GM18870 (cell line): ENCODE measurements around the gene PPM1L.

Experiments used
- ATAC-seq: cut with Tn5 transposase; IDR thresholded peaks from one replicate; pipeline ENCODE4 v1.9.1; 2021; ENCODE audit warnings: moderate library complexity; ENCODE audit not compliant: unreplicated experiment

Gene PPM1L

DNA sequence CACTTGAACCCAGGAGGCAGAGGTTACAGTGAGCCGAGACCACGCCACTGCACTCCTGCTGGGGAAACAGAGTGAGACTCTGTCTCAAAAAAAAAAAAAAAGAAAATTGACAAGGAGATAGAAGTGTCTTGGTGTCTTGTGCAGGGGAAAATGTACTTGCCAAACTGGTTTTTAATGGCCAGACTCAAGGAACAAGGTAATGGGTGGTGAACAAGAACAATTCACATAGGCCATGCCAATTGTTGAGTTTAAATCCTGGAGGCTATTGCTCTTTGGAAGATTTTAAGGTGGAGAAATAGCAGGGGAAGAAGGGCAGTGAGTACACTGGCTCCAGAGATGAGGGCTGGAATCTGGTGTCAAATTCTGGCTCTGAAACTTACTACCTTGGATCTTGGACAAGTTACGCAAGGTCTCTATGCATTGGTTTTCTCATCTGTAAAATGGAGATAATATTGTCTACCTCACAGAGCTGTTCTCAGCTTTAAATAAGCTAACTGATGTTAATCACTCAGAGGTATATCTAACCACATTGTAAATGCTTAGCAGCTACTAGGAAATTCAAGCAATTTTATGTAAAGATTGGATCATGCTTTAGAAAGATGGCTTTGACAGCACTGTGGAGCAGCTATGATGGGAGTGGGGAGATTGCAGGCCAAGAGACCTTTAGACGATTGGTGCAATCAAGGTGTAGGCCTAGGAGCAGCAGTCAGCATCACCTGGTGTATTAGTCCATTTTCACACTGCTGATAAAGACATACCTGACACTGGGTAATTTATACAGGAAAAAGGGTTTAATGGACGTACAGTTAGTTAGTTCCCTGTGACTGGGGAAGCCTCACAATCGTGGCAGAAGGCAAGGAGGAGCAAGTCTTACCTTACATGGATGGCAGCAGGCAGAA is 270.8 kb downstream of the PPM1L start:
- ATAC-seq, result no peak

- no peak for ATAC-seq
Measured at GRCh38 chr3:161028555-161029153, 272.6 kb downstream of the PPM1L start.

- no peak for ATAC-seq
Measured at GRCh38 chr3:161031134-161031533, 275.1 kb downstream of the PPM1L start.

- peak; percentile 95 for ATAC-seq
Measured at GRCh38 chr3:161034913-161035550, 279.0 kb downstream of the PPM1L start.

GRCh38 chr3:161035711-161036110 is 279.7 kb downstream of the PPM1L start:
- no peak for ATAC-seq

- no peak for ATAC-seq
Measured at GRCh38 chr3:161038725-161039124, 282.7 kb downstream of the PPM1L start.

DNA sequence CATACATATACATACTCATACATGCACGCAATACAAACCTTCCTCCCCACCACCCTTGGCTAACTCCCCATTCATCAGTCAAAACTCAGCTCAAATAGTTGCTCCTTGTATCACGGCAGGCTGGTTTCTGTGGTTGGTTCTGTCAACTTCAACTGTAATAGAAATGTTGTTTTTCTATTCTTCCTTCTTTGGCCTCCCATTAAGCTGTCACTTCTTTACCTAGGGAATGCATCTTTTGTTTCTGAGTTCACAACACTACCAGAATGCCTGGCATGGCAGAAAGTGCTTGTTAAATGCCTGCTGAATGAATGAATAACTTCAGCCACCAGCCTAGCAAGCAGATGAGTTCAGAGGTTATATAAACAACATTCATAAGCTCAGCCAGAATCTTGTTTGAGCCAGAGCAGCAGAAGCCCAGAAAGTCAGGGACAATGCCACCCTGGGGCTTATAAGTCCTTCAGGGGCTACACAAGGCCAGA is 286.0 kb downstream of the PPM1L start:
- ATAC-seq, result peak; percentile 78

DNA sequence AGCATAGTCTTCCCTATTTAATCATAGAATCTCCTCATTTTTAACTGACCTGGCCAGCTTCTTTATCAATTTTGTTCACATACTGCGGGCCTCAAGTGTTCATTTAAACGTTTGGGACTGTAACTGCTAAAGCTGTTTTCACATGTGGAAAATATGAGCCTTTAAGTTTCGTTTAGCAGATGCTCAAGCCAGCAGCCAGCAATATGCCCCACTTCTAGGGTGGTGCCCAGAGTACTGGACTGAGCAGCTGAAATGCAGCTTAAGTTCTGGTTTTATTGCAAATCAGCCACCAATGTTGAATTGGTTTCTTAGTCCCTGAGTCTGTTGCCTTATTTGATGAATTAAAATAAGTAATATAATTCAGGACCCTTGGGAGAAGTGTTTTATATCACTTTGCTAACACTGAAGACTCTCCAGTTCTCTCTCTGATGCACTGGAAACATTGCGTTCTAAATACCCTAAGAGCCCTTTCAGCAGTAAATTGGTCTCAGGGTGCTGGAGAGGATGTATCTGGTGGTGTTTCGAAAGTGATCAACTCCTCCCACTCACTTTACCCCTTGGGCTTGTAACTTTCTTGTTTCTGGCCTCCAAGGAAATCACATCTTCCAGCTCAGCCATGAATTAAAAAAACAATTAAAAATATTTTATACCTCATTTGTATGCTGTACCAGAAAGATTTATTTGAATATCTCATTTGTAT is 287.5 kb downstream of the PPM1L start:
- ATAC-seq, result peak; percentile 79

DNA sequence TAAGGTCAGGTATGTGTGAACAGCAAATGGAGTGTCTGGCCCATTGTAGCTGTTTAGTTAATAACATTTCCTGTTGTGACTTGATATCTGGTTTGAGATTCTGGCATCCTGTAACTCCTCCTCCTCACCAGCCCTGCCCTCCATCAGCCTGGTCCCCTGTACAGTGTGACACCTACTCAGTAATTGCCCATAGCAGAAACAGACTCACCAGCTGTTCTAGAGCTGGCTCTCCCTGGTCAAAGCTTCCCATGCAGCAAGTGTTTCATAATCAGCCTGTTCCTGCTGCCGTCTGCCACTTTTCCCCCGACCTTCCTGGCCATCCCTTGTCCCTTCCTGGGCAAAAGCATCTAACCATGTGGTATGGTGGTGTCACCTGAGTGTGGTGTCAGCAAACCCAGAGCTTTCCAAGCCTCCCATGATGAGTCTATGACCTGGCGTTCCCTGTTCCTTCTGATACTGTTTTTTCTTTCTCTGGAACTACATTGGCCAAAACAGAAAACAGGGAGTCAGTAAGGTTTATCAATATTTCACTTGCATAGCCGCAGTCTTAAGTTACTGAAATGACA is 293.7 kb downstream of the PPM1L start:
- ATAC-seq, result no peak

GRCh38 chr3:161050935-161051334 is 294.9 kb downstream of the PPM1L start:
- peak; percentile 45 for ATAC-seq

GRCh38 chr3:161051856-161052255 is 295.8 kb downstream of the PPM1L start:
- no peak for ATAC-seq

DNA sequence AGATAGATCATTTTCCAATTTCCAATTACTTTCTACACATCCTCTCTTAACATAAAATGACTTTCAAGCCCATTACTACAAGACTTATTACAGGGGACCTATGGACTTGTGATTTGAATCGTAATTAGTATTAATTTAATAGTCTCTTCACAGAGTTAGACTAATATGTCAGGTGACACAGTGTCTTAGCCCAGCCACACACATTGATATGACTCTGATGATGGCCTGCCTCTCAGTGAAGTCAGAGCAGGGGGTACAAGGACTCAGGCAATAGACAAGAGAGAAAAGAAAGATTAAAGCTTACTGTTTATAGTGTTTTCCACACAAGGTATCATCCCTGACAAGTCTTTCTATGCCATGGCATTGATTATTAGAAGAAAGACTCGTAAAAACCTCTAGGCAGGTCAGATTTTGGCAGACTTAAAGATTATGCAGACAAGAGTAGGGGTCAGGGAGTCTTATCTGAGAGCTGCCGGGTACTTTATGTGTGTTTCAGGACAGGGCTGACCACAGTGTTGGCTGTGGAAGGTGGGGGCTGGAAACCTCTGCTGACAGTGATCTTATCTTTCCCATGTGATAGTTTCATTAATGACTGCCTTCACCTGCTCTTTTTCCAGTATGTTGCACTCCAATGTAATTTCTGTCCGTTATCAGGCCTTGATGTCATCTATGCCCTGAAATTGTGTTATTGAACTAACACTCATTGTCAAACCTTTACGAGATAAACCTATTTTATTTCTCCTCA is 299.0 kb downstream of the PPM1L start:
- ATAC-seq, result no peak

DNA sequence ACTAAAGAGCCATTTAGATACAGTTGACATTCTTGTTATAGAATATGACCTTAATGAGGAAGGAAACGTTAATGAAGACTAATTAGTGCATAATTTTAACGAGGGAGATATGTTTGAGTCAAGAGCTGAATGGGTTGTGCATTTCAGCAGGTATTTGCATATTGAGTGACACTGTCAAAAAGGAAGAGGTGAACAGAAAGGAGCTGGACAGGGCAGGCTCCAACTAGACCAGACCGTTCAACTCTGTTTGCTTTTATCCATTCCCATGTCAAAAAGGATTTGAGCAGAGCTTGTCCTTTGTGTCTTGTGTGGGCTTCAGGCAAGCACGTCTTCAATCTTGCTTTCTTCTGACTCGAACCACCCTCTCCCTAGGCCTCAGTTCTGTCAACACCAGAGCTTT is 308.4 kb downstream of the PPM1L start:
- no peak for ATAC-seq

- no peak for ATAC-seq
Measured at GRCh38 chr3:161066930-161067329, 310.9 kb downstream of the PPM1L start.

GRCh38 chr3:161067335-161067734 is 311.3 kb downstream of the PPM1L start:
- no peak for ATAC-seq

GRCh38 chr3:161069511-161070251 is 313.6 kb downstream of the PPM1L start:
- peak; percentile 98 for ATAC-seq

DNA sequence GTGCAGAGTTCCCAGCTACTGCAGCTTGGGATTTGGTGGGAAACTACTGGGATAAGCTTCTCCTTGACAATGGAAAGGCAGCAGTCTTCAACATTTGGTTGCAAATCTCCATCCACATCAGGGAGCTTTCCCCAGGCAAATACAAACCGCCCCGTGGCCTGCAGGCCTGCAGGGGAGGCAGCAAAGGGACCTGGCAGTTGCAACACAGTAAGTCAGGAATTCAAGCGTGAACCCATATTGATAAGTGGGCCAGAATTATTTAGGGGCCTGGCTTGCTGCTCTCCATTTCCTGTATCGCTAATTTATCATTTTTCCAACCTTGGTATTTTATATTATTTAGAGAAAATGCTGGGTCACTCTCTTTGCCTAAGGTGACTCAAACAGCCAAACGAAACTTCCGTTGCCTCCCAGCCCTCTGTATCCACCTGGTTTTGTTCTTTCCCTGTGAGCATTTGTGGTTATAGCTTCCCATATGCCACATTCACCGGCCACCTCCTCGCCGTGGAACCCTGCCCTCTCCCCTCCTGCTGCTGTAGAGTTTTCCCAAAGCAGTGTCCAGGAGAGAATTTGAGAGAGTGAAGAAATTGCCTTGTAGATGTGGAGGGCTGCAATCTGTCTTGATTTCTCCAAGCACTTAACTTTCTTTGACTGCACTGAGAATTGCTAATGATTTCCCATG is 314.4 kb downstream of the PPM1L start:
- ATAC-seq, result no peak

GRCh38 chr3:161070980-161071663 is 315.1 kb downstream of the PPM1L start:
- no peak for ATAC-seq
